HEK293 (cell line): ENCODE measurements around the gene NR1I2.

Experiments
- CTCF ChIA-PET: fragments of 350-600 bp; formaldehyde crosslinking; extraction: SDS; loops from one replicate; lab custom pipeline; 2021; ENCODE audit warnings: antibody characterized with exemption; lab: Yijun Ruan, JAX
- POLR2A ChIA-PET: fragments of 300-600 bp; formaldehyde crosslinking; extraction: SDS; loops from one replicate; lab custom pipeline; 2020; ENCODE audit warnings: antibody characterized with exemption, inconsistent platforms; lab: Yijun Ruan, JAX
- H3K27ac ChIP-seq: fragments of 200-500 bp; sonication (Bioruptor generic); 2 replicates; pipeline ENCODE4 v1.5.1; 2014; ENCODE audit warnings: low read depth, low read length, control low read depth, inconsistent platforms; ENCODE audit errors: extremely low read depth
- H3K36me3 ChIP-seq, 2 experiments: fragments of 200-500 bp in 1 of 2; sonication (Bioruptor generic) in 1 of 2; 1 replicate in 1 of 2; 2 replicates in 1 of 2; pipeline ENCODE4 v1.5.1; 2014 to 2017; ENCODE audit warnings: inconsistent platforms in 2 of 2, low read length in 2 of 2; ENCODE audit not compliant: control insufficient read depth in 2 of 2, insufficient read depth in 1 of 2
- H3K4me1 ChIP-seq: fragments of 200-500 bp; sonication (Bioruptor generic); 2 replicates; pipeline ENCODE4 v1.5.1; 2014; ENCODE audit warnings: mild to moderate bottlenecking, low read length, inconsistent platforms; ENCODE audit not compliant: control insufficient read depth, insufficient read depth
- H3K4me3 ChIP-seq: 2 replicates; pipeline ENCODE4 v1.5.1; 2011; ENCODE audit warnings: low read depth, mild to moderate bottlenecking, control low read depth, low read length, moderate library complexity
- H3K9me3 ChIP-seq: fragments of 200-500 bp; sonication (Bioruptor generic); 2 replicates; pipeline ENCODE4 v1.5.1; 2014; ENCODE audit warnings: low read depth, low read length, inconsistent platforms; ENCODE audit not compliant: control insufficient read depth, insufficient read depth
- ATF2 ChIP-seq: fragments of 450-650 bp; formaldehyde crosslinking; IDR thresholded peaks from 2 replicates; pipeline ENCODE4 v1.5.1; 2016; ENCODE audit warnings: missing biosample characterization, missing genetic modification characterization, low read depth
- EGR2 ChIP-seq: fragments of 450-650 bp; formaldehyde crosslinking; IDR thresholded peaks from 2 replicates; pipeline ENCODE4 v1.5.1; 2016; ENCODE audit warnings: low read depth, missing biosample characterization, missing genetic modification characterization
- SCRT1 ChIP-seq: fragments of 450-650 bp; formaldehyde crosslinking; IDR thresholded peaks from 2 replicates; pipeline ENCODE4 v1.5.1; 2016; ENCODE audit warnings: missing biosample characterization, missing genetic modification characterization, borderline replicate concordance
- SCRT2 ChIP-seq: fragments of 450-650 bp; formaldehyde crosslinking; IDR thresholded peaks from 2 replicates; pipeline ENCODE4 v1.5.1; 2016; ENCODE audit warnings: missing biosample characterization, missing genetic modification characterization
- TCF7L2 ChIP-seq: IDR thresholded peaks from 2 replicates; pipeline ENCODE4 v1.6.1; 2011; ENCODE audit warnings: low read depth, mild to moderate bottlenecking, inconsistent platforms, low read length, moderate library complexity, borderline replicate concordance
- TRIM28 ChIP-seq: IDR thresholded peaks from 2 replicates; pipeline ENCODE4 v1.6.1; 2011; ENCODE audit warnings: low read length, control low read depth, borderline replicate concordance
- ZBTB10 ChIP-seq: fragments of 450-650 bp; formaldehyde crosslinking; IDR thresholded peaks from 2 replicates; pipeline ENCODE4 v1.5.1; 2016; ENCODE audit warnings: missing biosample characterization, missing genetic modification characterization
- ZNF214 ChIP-seq: fragments of 450-650 bp; formaldehyde crosslinking; IDR thresholded peaks from 2 replicates; pipeline ENCODE4 v1.5.1; 2017; ENCODE audit warnings: missing biosample characterization, mild to moderate bottlenecking, missing genetic modification characterization, borderline replicate concordance
- ZNF362 ChIP-seq: fragments of 450-650 bp; formaldehyde crosslinking; IDR thresholded peaks from 2 replicates; pipeline ENCODE4 v1.5.1; 2016; ENCODE audit warnings: missing biosample characterization, missing genetic modification characterization
- ZNF501 ChIP-seq: fragments of 450-650 bp; formaldehyde crosslinking; IDR thresholded peaks from 2 replicates; pipeline ENCODE4 v1.5.1; 2016; ENCODE audit warnings: missing biosample characterization, missing genetic modification characterization
- ZNF549 ChIP-seq: fragments of 450-650 bp; IDR thresholded peaks from 2 replicates; pipeline ENCODE4 v1.5.1; 2018; ENCODE audit warnings: missing biosample characterization, missing genetic modification characterization, mild to moderate bottlenecking, inconsistent platforms, moderate library complexity
- ZNF747 ChIP-seq: fragments of 450-650 bp; formaldehyde crosslinking; IDR thresholded peaks from 2 replicates; pipeline ENCODE4 v1.5.1; 2016; ENCODE audit warnings: missing biosample characterization, missing genetic modification characterization
- ZNF776 ChIP-seq: fragments of 450-650 bp; formaldehyde crosslinking; IDR thresholded peaks from 2 replicates; pipeline ENCODE4 v1.5.0; 2017; ENCODE audit warnings: missing biosample characterization, missing genetic modification characterization, borderline replicate concordance
- ZNF843 ChIP-seq: fragments of 450-650 bp; formaldehyde crosslinking; IDR thresholded peaks from 2 replicates; pipeline ENCODE4 v1.5.1; 2016; ENCODE audit warnings: missing biosample characterization, missing genetic modification characterization
- ZSCAN23 ChIP-seq: fragments of 450-650 bp; formaldehyde crosslinking; IDR thresholded peaks from 2 replicates; pipeline ENCODE4 v1.5.1; 2016; ENCODE audit warnings: missing biosample characterization, missing genetic modification characterization
- TF ChIP-seq, protein P1 (sequence below): fragments of 450-650 bp; formaldehyde crosslinking; IDR thresholded peaks from 2 replicates; pipeline ENCODE4 v1.5.1; 2016; ENCODE audit warnings: missing biosample characterization, missing genetic modification characterization
- TF ChIP-seq, protein P2 (sequence below): fragments of 450-650 bp; IDR thresholded peaks from 2 replicates; pipeline ENCODE4 v1.5.1; 2018; ENCODE audit warnings: missing biosample characterization, missing genetic modification characterization

The NR1I2 gene

DNA sequence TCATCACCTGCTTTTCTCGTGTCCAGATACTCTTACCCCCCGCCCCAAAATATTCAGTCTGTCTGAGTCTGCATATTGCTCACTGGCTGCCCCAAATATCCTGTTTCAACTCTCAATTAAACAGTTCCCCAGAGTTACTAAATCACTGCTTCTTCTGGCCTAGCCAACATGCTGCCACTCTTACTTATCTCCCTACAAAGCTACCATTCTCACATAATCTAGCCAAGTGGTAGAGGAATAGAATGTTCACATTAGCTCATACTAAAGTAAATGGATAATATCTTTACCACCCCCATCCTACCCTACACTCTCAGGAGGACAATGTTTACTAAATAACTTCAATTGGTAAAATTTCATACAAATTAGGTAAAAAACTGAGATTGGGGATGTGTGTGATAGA is 77.8 kb downstream of the NR1I2 start:
- CTCF ChIA-PET: no interaction called here
- H3K36me3 ChIP-seq: peaks cover 10 to 30% of the 10 kb centered on the region in 2 experiments
- H3K9me3 ChIP-seq: no peaks in the 10 kb centered on the region
- no peaks in the 10 kb centered on the region for H3K4me1 ChIP-seq
- TF ChIP-seq ZNF776 (tag by site-specific recombination) (no peak), ATF2 (tag by site-specific recombination) (no peak), TRIM28 (no peak), ZNF362 (tag by site-specific recombination) (no peak), ZNF843 (tag by site-specific recombination) (no peak), SCRT1 (tag by site-specific recombination) (no peak), ZNF747 (tag by site-specific recombination) (no peak), ZBTB10 (tag by site-specific recombination) (no peak), ZNF549 (tag by site-specific recombination) (no peak), ZNF214 (tag by site-specific recombination) (no peak), TCF7L2 (no peak)
- TF ChIP-seq, protein P1, sequence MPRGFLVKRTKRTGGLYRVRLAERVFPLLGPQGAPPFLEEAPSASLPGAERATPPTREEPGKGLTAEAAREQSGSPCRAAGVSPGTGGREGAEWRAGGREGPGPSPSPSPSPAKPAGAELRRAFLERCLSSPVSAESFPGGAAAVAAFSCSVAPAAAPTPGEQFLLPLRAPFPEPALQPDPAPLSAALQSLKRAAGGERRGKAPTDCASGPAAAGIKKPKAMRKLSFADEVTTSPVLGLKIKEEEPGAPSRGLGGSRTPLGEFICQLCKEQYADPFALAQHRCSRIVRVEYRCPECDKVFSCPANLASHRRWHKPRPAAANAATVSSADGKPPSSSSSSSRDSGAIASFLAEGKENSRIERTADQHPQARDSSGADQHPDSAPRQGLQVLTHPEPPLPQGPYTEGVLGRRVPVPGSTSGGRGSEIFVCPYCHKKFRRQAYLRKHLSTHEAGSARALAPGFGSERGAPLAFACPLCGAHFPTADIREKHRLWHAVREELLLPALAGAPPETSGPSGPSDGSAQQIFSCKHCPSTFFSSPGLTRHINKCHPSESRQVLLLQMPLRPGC (tag by site-specific recombination): no peak
- POLR2A ChIA-PET: no interaction called here
- H3K27ac ChIP-seq: no peak overlapping the region
- H3K4me3 ChIP-seq: no peak overlapping the region

DNA sequence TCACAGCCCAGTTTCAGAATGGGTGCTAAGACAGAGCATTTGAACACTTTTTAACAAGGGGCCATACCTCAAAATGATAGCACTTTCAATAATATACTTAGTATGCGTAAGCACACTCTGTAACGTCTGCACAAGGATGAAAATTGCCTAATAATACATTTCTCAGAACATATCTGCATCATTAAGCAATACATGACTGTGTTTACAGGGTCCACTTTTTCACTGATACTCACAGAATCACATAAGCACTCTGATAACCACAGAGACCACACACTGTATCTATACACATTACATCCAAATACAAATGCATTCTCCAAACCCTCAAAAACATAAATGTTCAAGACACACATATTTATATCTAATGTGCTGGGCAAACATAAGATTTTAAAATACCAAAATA is 79.8 kb downstream of the NR1I2 start:
- Histone ChIP-seq H3K27ac (no peak overlapping the region), H3K4me3 (no peak overlapping the region), H3K9me3 (no peaks in the 10 kb centered on the region), H3K4me1 (no peaks in the 10 kb centered on the region), H3K36me3 (peaks cover 10 to 30% of the 10 kb centered on the region in 2 experiments)
- POLR2A ChIA-PET: no interaction called here
- TF ChIP-seq ZSCAN23 (tag by site-specific recombination) (no peak), EGR2 (tag by site-specific recombination) (no peak), ZNF501 (tag by site-specific recombination) (no peak), SCRT2 (tag by site-specific recombination) (no peak)
- TF ChIP-seq, protein P2, sequence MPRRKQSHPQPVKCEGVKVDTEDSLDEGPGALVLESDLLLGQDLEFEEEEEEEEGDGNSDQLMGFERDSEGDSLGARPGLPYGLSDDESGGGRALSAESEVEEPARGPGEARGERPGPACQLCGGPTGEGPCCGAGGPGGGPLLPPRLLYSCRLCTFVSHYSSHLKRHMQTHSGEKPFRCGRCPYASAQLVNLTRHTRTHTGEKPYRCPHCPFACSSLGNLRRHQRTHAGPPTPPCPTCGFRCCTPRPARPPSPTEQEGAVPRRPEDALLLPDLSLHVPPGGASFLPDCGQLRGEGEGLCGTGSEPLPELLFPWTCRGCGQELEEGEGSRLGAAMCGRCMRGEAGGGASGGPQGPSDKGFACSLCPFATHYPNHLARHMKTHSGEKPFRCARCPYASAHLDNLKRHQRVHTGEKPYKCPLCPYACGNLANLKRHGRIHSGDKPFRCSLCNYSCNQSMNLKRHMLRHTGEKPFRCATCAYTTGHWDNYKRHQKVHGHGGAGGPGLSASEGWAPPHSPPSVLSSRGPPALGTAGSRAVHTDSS: no peak
- CTCF ChIA-PET: no interaction called here
